GM19372 (cell line): ENCODE data around the gene PER1.

ENCODE experiments used
- ATAC-seq: cut with Tn5 transposase; IDR thresholded peaks from one replicate; pipeline ENCODE4 v1.9.1; 2021; ENCODE audit warnings: mild to moderate bottlenecking, low read depth, moderate library complexity; ENCODE audit not compliant: unreplicated experiment

PER1 gene

DNA sequence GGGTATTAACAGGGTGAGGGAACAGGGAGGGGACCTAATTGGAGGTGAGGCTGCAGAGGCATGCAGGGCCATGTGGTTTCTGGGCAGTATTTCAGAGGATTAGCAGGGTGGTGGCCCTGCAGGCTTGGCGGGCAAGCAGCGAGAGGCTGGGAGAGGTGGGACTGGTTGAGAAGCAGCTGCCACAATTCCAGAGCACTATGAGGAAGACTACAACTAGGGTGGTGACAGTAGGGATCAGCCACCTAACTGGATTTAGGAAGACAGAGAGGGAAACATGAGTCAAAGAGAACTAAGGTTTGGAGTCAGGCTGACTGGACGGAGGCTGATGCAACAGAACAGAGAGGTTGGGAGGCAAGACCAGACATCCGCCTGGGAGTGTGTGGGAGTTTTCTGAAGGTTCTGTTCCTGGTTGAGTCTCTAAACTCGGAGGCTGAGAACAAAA is 46.2 kb downstream of the PER1 start:
- no peak for ATAC-seq

DNA sequence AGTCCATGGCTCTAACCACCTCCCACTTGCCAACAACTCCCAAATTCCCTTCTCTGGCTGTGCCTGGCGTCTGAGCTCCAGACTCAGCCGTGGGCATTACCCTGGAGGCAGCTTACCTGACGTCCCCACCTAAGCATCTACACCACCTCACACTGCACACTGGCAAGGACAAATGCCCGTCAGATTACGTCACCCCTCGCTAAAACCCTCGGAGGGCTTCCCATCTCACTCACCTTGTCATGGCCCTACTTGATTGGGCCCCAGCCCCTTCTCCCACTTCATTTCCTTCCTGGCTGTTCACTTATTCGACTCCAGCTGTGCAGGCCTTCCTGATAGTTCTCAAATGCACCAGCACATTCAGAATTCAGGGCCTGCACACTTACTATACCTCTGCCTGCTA is 47.3 kb downstream of the PER1 start:
- no peak for ATAC-seq

DNA sequence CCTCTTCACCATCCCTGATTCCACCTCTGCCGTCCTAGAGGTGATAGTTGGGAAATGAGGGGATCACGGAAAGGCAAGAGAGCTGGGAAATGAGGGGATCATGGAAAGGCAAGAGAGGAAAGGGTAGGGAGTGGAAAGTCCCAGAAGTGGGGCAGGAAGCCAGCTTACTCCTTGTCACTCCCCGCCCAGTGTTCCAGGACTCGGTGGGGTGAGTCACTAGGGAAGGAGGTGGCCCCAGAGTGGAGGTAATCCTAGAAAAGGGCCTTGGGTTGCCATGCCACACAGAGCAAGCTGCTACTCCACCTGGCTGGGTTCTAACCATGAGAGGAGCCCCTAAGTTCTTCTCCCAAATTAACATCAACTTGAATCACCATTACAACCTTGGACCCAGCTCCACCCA is 48.7 kb downstream of the PER1 start:
- ATAC-seq: no peak

DNA sequence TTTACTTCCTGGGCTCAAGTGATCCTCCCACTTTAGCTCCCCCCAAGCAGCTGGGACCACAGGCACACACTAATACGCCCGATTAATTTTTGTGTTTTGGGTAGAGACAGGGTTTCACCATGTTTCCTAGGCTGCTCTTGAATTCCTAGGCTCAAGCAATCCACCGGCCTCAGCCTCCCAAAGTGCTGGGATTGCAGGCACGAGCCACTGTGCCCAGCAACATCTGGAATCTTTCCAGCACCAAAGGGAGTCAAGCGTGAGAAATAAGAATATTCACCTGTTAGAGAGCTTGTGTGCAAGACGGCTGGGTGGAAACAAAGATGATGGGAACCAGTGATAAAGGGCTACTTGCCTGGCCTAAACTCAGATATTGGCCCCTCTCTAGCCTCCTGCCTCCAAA is 50.5 kb downstream of the PER1 start:
- no peak for ATAC-seq

DNA sequence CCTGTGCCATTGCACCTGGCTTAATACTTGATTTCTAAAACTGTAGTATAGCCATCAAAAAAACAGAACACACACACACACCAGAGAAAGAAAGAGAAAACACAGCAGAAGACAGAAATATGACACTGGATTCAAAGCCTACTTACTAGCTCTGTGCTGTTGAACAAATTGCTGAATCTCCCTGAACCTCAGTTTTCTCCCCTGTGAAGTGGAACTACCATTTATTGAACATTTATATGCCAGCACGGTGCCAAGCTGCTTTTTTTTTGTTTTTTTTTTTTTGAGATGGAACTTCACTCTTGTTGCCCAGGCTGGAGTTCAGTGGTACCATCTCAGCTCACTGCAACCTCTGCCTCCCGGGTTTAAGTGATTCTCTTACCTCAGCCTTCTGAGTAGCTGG is 51.4 kb downstream of the PER1 start:
- no peak for ATAC-seq

DNA sequence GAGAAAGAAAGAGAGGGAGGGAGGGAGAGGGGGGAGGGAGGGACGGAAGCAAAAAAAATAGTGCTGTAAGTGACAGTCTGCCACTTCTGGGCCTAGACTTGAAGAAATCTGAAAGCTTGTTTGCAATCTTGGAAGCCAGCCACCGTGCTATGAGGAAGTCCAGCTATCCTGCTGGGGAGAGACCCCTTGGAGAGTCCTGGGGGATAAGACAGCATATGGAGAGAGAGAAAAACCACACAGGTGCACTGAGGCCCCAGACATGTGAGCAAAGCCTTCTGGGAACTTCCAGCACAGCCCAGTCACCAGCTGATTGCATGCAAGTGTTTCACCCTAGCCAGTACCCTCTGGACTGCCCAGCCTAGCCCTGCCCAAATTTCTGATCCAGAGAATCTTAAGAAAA is 52.1 kb downstream of the PER1 start:
- no peak for ATAC-seq

DNA sequence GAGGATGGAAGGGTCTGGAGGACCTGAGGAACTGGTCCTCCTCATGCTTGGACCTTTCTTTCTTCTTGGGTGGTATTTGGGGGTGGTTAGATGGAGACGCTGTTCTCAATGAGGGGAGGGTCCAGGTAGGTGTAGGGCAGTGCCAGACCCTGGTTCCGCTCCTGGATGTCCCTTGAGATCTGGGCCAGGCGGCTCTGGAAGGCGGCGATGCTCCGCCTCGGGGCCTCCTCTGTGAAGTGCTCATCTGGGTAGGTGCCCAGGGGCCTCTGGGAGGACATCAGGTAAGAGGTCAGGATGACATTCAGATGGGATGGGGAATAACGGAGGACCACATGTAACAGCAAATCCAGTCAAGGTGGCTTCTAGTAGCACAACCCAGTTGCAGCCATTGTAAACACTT is 55.7 kb downstream of the PER1 start:
- no peak for ATAC-seq

DNA sequence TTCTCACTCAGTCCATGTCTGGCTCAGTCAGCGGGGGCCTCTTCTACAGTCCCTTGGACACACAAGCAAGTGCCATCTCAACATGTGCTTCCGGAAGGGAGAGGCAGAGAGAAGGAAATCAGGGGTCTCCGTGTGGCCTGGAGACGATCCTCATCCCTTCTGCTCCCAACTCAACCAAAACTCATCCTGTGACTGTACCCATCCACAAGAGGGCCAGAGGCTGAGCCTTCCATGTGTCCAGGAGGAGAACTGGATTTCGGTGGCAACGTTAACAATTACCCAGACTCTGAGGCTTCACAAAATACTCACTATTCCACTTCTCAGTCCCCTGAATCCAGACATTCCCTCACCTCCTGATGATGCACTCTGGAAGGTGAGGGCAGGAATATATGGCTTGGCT is 56.8 kb downstream of the PER1 start:
- no peak for ATAC-seq

DNA sequence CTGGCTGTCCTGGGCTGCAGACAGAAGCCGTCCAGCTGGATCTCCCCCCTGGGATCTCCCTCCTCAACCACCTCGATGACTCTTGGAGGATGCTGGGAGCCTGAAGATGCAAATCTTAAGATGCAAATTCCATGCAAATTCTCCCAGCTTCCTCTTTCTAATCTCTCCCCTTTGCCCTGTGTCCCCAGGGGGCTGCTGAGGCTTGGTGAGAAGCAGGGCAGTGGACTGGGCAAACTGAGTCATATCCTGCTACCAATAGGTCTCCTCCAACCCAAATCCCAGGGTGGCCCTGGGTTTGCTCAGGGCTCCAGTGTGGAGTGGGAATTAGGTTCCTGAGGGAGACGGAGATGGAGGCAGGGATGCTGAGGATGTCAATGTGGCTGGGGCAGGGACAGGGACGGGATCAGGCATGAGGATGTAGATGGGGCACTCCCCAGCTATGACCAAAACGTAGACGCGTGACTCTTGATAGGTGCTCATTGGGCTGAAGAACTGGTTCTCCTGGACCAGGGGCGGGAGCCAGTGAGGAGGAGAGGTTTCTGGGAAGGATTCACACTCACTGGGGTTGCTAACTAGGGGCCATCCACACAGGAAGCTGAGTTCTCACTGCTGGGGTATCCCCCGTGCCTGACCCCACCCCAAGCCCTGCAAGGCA is 61.0 kb downstream of the PER1 start:
- ATAC-seq: no peak
